Lung (tissue), 13 donors: ENCODE data around the gene INF2. TPM values are rescaled to one million over a fixed set of nuclear protein-coding genes. Genes with fewer than 3 reads are reported as not detected.

Experiments
- ATAC-seq: fragments of 200-7000 bp; cut with Tn5 transposase; one replicate; pipeline ENCODE4 v1.9.1; 2020; ENCODE audit warnings: moderate number of reproducible peaks; ENCODE audit not compliant: insufficient read depth, low FRiP score
- DNase-seq, 3 donors: peaks; one replicate each; pipeline ENCODE4 v3.0.0-alpha.2; 2013 to 2017
- H3K27ac ChIP-seq, 2 donors: one replicate each; pipeline ENCODE4 v1.5.1; 2013; ENCODE audit warnings: mild to moderate bottlenecking in 2 of 2, moderate library complexity in 2 of 2, control low read depth in 1 of 2, inconsistent platforms in 1 of 2, low read depth in 1 of 2, low read length in 1 of 2
- H3K27me3 ChIP-seq, 3 donors: one replicate each; pipeline ENCODE4 v1.5.1; 2013; ENCODE audit warnings: low read length in 2 of 3; ENCODE audit not compliant: control insufficient read depth in 3 of 3, insufficient read depth in 3 of 3
- H3K36me3 ChIP-seq, 4 donors: one replicate each; pipeline ENCODE4 v1.5.1; 2013; ENCODE audit warnings: low read length in 4 of 4, mild to moderate bottlenecking in 1 of 4, moderate library complexity in 1 of 4; ENCODE audit not compliant: control insufficient read depth in 4 of 4, insufficient read depth in 4 of 4
- H3K4me1 ChIP-seq, 5 donors: one replicate each; pipeline ENCODE4 v1.5.1; 2013; ENCODE audit warnings: low read length in 5 of 5, mild to moderate bottlenecking in 2 of 5, moderate library complexity in 1 of 5; ENCODE audit not compliant: control insufficient read depth in 5 of 5, insufficient read depth in 5 of 5
- H3K4me3 ChIP-seq: one replicate; pipeline ENCODE4 v1.5.1; 2013; ENCODE audit warnings: mild to moderate bottlenecking, control low read depth, moderate library complexity
- H3K9ac ChIP-seq, 2 donors: one replicate each; pipeline ENCODE4 v1.5.1; 2013; ENCODE audit warnings: low read length in 2 of 2, control low read depth in 1 of 2; ENCODE audit not compliant: insufficient read depth in 1 of 2
- H3K9me3 ChIP-seq, 4 donors: one replicate each; pipeline ENCODE4 v1.5.1; 2013; ENCODE audit warnings: low read length in 3 of 4, mild to moderate bottlenecking in 1 of 4, moderate library complexity in 1 of 4; ENCODE audit not compliant: control insufficient read depth in 4 of 4, insufficient read depth in 3 of 4
- WGBS, 2 donors: extraction: QIAGEN DNeasy Blood & Tissue Kit; methylation state at CpG; one replicate each; pipeline ENCODE4 v1.1.7; 2013; 5-methylcytosine and 5-hydroxymethylcytosine counted together
- polyA plus RNA-seq, 2 donors: library from polyadenylated mRNA; stranded (reverse); fragments of 200-250 nt; gene quantifications; one replicate each; pipeline ENCODE4 v1.2.1, GENCODE V29; 2013
- small RNA-seq: library from RNA; depleted of rRNA; stranded (forward); fragments of <200 nt; gene quantifications from one replicate; pipeline ENCODE3, GENCODE V24; 2014; ENCODE audit warnings: low replicate concordance
- total RNA-seq, 2 donors: library from RNA; depleted of rRNA in 1 of 2; stranded (reverse); fragments of >200 nt in 1 of 2; gene quantifications; one replicate each; pipeline ENCODE4 v1.2.1, GENCODE V29; 2014 to 2021
- TF ChIP-seq, protein P1 (sequence below): IDR thresholded peaks from 2 replicates; pipeline ENCODE4 v1.5.1; 2012; ENCODE audit warnings: mild to moderate bottlenecking; ENCODE audit errors: control extremely low read depth, extremely low read depth
- donor health status: control.
- donor health status: control.
- donor health status: Bipolar disorder and iron deficiency.
- donor health status: healthy.
- donor health status: DM: yes; HTN: yes; CAD: no.

INF2 gene
- total and polyA plus RNA-seq, 4 donors = 46.1 to 119 (median 78.4) TPM

DNA sequence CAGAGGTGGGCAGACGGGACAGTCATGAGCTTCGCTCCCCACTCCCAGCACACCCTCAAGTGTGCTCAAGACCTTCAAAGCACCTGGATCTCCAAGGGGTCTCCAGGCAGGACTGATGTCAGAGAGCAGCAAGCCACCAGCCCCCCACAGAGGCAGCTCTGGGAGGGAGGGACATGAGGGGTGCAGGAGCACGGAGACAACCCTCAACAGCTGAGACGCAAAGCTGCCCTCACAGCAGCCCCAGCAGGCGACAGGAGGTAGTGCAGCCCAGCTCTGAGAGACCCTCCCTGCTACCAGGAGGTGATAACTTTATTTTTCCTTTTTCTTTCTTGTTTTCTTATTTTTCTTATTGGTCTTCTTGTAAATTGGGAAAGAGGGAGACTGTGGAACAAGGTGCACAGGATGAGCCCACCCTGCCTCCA, 81.4 kb downstream of the INF2 start:
- peaks cover 0 to 7% (median 3%) of the 10 kb centered on the region in 4 donors for H3K9me3 ChIP-seq
- H3K9ac ChIP-seq = no peak overlapping the region
- 84 to 96% methylated on average over 5 of the region's 5 CpGs for WGBS, 2 donors
- TF ChIP-seq, protein P1, sequence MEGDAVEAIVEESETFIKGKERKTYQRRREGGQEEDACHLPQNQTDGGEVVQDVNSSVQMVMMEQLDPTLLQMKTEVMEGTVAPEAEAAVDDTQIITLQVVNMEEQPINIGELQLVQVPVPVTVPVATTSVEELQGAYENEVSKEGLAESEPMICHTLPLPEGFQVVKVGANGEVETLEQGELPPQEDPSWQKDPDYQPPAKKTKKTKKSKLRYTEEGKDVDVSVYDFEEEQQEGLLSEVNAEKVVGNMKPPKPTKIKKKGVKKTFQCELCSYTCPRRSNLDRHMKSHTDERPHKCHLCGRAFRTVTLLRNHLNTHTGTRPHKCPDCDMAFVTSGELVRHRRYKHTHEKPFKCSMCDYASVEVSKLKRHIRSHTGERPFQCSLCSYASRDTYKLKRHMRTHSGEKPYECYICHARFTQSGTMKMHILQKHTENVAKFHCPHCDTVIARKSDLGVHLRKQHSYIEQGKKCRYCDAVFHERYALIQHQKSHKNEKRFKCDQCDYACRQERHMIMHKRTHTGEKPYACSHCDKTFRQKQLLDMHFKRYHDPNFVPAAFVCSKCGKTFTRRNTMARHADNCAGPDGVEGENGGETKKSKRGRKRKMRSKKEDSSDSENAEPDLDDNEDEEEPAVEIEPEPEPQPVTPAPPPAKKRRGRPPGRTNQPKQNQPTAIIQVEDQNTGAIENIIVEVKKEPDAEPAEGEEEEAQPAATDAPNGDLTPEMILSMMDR = no peak
- H3K4me1 ChIP-seq = peaks cover 0 to 14% (median 5%) of the 10 kb centered on the region in 5 donors
- H3K4me3 ChIP-seq = no peak overlapping the region
- H3K27ac ChIP-seq = no peak overlapping the region
- H3K27me3 ChIP-seq = no peaks in the 10 kb centered on the region
- DNase-seq (no peak), ATAC-seq (no peak)
- H3K36me3 ChIP-seq = peaks cover 8 to 52% (median 23%) of the 10 kb centered on the region in 4 donors

- no peak for DNase-seq
- 98 to 99% methylated on average over 4 of the region's 4 CpGs for WGBS, 2 donors
- no peak overlapping the region for H3K27ac ChIP-seq
Measured at GRCh38 chr14:104771374-104771773, 82.0 kb downstream of the INF2 start.

More at GRCh38 chr14:104771374-104771773, 82.0 kb downstream of the INF2 start:
- no peak overlapping the region for H3K4me3 ChIP-seq
- ATAC-seq = no peak
- H3K36me3 ChIP-seq = peaks cover 8 to 53% (median 24%) of the 10 kb centered on the region in 4 donors
- H3K4me1 ChIP-seq = peaks cover 0 to 14% (median 5%) of the 10 kb centered on the region in 5 donors
- TF ChIP-seq, protein P1 = no peak
- H3K9ac ChIP-seq = no peak overlapping the region
- peaks cover 0 to 7% (median 2%) of the 10 kb centered on the region in 4 donors for H3K9me3 ChIP-seq
- H3K27me3 ChIP-seq = no peaks in the 10 kb centered on the region

Small RNA genes lying within 50 kb of the gene (small RNA-seq; reads per million reads assigned to genes)
- gene MIR4710 = not detected

Other genes with a start within 250 kb of the INF2 start
- under 1 TPM; 0.12 to 0.48 TPM for gene C14orf180, start 109.9 kb upstream of the INF2 start, total RNA-seq
- gene C14orf180, start 109.9 kb upstream of the INF2 start, polyA plus RNA-seq = under 1 TPM; 0.30 TPM
- gene TMEM179, start 84.8 kb upstream of the INF2 start, total RNA-seq = under 1 TPM in 1 of 2 donors, not detected in 1; 0.12 TPM
- gene TMEM179, start 84.8 kb upstream of the INF2 start, polyA plus RNA-seq = under 1 TPM; 0.08 to 0.10 TPM
- 1 to 10 TPM; 8.0 to 9.3 TPM for gene ADSS1, start 34.6 kb downstream of the INF2 start, total RNA-seq
- gene ADSS1, start 34.6 kb downstream of the INF2 start, polyA plus RNA-seq = 1 to 10 TPM; 5.3 to 6.1 TPM
- 10 to 100 TPM; 67.5 to 91.8 TPM for gene SIVA1, start 63.5 kb downstream of the INF2 start, total RNA-seq
- gene SIVA1, start 63.5 kb downstream of the INF2 start, polyA plus RNA-seq = 100 to 1,000 TPM; 164 to 212 TPM
- 100 to 1,000 TPM; 161 to 224 TPM for gene AKT1, start 106.1 kb downstream of the INF2 start, total RNA-seq
- 100 to 1,000 TPM; 142 to 159 TPM for gene AKT1, start 106.1 kb downstream of the INF2 start, polyA plus RNA-seq
- 10 to 100 TPM; 10.2 to 18.6 TPM for gene ZBTB42, start 111.5 kb downstream of the INF2 start, total RNA-seq
- 10 to 100 TPM; 11.4 to 11.9 TPM for gene ZBTB42, start 111.5 kb downstream of the INF2 start, polyA plus RNA-seq
- 10 to 100 TPM; 12.1 to 50.3 TPM for gene CEP170B, start 175.7 kb downstream of the INF2 start, total RNA-seq
- gene CEP170B, start 175.7 kb downstream of the INF2 start, polyA plus RNA-seq = 10 to 100 TPM; 12.7 to 17.6 TPM
- 1 to 10 TPM in 1 of 2 donors, under 1 TPM in 1; 0.92 to 6.3 TPM for gene PLD4, start 235.3 kb downstream of the INF2 start, total RNA-seq
- gene PLD4, start 235.3 kb downstream of the INF2 start, polyA plus RNA-seq = under 1 TPM; 0.71 to 0.84 TPM